ENCODE data around the gene CFAP77.
"Not testable (repeated sequence)": the region's sequence is repeated elsewhere in the genome, so short reads cannot be mapped to it uniquely, and the experiment has no call there.

The CFAP77 gene

DNA sequence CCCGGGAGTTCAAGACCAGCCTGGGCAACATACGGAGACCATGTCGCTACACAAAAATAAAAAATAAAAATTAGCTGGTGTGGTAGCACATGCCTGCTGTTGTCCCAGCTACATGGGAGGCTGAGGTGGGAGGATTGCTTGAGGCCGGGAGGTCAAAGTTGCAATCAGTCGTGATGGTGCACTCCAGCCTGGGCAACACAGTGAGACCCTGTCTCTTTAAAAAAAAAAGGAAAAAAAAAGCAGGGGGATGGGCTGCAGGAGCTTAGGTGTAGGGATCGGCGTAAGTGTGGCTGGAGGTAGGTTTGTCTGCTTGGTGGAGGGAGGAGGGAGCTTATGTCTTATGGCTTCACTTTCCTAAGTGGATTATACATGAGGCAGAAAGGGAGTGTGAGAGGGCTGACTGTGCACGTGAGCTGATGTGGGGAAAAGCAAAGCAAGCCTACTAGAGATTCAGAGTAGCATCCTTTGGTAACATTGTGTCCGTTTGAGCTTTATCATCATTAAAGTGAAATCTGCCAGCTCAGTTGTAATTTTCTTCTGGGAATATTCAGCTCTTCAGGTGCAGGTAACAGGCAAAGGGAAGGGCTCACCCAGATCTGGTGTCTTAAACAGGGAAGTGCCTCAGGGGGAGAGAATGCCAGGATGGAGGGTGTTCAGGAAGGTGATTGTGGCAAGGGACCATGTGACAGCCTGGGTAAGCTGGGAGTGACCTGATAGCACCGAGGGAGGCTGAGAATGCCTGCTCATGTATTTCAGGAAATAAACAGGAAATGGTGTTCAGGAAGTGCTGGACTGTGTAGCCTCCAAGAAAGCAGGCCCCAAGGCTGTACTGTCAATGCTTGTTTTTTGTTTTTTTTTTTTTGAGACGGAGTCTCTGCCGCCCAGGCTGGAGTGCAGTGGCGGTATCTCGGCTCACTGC, 37.6 kb upstream of the CFAP77 start:
- no peak overlapping the region for H3K27ac ChIP-seq
- TF ChIP-seq, protein P1, sequence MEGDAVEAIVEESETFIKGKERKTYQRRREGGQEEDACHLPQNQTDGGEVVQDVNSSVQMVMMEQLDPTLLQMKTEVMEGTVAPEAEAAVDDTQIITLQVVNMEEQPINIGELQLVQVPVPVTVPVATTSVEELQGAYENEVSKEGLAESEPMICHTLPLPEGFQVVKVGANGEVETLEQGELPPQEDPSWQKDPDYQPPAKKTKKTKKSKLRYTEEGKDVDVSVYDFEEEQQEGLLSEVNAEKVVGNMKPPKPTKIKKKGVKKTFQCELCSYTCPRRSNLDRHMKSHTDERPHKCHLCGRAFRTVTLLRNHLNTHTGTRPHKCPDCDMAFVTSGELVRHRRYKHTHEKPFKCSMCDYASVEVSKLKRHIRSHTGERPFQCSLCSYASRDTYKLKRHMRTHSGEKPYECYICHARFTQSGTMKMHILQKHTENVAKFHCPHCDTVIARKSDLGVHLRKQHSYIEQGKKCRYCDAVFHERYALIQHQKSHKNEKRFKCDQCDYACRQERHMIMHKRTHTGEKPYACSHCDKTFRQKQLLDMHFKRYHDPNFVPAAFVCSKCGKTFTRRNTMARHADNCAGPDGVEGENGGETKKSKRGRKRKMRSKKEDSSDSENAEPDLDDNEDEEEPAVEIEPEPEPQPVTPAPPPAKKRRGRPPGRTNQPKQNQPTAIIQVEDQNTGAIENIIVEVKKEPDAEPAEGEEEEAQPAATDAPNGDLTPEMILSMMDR (IDR thresholded peaks at IDR 0.05) = no peak
- TF ChIP-seq ZFX (IDR thresholded peaks at IDR 0.05; ENCODE audit: borderline replicate concordance) = no peak

DNA sequence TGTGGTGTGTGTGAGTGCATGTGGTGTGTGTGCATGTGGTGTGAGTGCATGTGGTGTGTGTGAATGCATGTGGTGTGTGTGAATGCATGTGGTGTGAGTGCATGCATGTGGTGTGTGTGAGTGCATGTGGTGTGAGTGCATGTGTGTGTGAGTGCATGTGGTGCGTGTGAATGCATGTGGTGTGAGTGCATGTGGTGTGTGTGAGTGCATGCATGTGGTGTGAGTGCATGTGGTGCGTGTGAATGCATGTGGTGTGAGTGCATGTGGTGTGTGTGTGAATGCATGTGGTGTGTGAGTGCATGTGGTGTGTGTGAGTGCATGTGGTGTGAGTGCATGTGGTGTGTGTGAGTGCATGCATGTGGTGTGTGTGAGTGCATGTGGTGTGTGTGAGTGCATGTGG, 32.2 kb upstream of the CFAP77 start:
- not testable (repeated sequence) for H3K27ac ChIP-seq

DNA sequence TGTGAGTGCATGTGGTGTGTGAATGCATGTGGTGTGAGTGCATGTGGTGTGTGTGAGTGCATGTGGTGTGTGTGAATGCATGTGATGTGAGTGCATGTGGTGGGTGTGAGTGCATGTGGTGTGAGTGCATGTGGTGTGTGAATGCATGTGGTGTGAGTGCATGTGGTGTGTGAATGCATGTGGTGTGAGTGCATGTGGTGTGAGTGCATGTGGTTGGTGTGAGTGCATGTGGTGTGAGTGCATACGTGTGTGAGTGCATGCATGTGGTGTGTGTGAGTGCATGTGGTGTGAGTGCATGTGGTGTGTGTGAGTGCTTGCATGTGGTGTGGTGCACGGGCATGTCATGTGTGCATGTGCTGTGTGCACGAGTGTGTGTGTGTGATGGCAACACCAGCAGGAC, 31.6 kb upstream of the CFAP77 start:
- H3K27ac ChIP-seq = not testable (repeated sequence)

DNA sequence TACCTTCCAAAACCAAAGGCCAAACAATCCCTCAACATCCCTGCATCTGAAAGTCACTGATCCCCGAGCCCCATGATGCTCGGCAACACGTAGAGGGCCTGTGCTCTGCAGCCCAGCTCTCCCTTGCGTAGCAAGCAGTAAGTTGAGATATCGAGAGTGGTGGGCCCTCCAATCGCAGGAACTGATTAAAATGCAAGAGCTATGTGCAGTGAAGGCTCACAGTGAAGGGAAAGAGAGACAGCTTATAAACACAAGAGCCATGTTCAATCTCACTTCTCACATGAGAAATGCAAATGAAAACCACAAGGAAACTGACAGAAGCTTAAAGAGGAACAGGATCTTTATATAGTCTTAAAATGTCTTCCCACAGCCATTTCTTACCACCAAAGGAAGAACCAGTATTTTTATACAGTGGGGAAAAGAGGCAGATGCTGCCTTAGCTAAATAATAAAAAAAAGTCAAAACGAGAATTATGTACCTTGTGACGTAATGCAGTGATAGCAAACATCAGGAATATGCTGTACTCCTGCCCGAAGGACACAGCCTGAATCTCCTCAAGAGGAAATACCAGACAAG, 28.0 kb upstream of the CFAP77 start:
- no peak for TF ChIP-seq ZFX (IDR thresholded peaks at IDR 0.05; ENCODE audit: borderline replicate concordance)
- TF ChIP-seq, protein P1 (IDR thresholded peaks at IDR 0.05) = no peak
- H3K27ac ChIP-seq = no peak overlapping the region

DNA sequence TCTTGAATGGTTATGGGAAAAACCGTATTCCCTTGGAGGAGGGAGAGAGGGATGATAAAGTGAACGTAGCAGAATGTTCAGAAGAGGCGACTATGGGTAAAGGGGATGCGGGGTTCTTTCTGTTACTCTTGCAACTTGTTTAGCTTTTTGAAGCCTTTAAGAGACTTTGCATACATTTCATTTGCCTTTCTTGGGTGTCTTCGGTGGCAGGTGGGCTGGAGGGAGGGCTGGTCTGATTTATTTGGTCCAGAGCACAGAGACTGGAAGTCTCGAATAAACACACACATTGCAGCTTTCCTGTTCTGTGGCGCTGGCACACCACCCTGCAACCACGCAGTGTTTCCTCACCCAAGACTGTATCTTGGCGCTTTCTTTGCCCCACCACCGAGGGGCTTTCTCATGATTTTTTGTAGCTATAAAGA, 26.5 kb upstream of the CFAP77 start:
- TF ChIP-seq ZFX (IDR thresholded peaks at IDR 0.05; ENCODE audit: borderline replicate concordance) = no peak
- TF ChIP-seq, protein P1 (IDR thresholded peaks at IDR 0.05) = no peak
- no peak overlapping the region for H3K27ac ChIP-seq

DNA sequence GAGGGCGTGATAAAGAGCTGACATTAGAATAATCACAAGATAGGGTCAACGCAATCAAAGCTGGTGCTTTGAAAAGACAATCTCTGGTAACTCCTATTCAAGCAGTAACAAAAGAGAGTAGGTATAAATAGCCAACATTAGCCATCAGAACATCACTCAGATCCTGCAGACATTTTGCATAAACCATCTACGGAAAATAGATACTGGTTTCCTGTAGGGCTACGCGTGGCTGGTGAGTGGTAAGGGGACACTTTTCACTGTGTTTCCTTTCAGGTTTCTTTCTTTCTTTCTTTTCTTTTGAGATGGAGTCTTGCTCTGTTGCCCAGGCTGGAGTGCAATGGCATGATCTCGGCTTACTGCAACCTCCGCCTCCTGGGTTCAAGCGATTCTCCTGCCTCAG, 25.6 kb upstream of the CFAP77 start:
- H3K27ac ChIP-seq = no peak overlapping the region
- TF ChIP-seq, protein P1 (IDR thresholded peaks at IDR 0.05) = no peak
- TF ChIP-seq ZFX (IDR thresholded peaks at IDR 0.05; ENCODE audit: borderline replicate concordance) = no peak

DNA sequence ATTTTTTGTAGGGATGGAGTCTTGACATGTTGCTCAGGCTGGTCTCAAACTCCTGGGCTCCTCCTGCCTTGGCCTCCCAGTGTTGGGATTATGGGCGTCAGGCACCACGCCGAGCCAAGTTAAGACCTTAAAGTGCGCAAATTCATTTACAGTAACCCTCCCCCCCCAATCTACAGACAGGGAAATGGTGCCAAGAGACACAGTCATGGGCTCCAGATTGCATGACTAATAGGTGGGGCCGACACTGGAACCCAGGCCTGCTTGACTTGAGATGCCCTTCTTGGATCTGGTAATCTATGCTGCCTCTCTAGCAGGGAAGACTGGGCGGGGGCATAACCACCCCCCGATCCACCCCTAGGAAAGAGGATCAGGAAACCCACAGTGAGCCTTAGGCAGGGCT, 22.9 kb upstream of the CFAP77 start:
- TF ChIP-seq, protein P1 (IDR thresholded peaks at IDR 0.05) = no peak
- no peak for TF ChIP-seq ZFX (IDR thresholded peaks at IDR 0.05; ENCODE audit: borderline replicate concordance)
- no peak overlapping the region for H3K27ac ChIP-seq

DNA sequence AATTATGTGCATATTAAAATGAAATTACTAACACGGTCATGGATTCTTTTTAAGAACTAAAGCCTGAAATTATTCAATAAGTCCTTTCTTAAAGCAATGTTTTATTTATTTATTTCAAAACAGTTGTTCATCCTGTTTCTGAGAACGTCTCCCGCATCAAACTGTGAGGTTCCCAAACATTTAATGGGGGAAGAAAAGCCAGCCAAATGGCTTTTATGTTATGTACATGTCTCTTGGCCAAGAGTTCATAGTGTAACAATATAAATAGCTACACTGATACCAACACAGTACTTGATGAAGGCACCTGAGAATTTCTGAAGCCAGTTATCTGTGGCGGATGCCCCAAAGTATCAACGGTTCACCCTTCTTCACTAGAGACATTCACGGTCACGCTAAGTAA, 19.0 kb upstream of the CFAP77 start:
- no peak overlapping the region for H3K27ac ChIP-seq
- TF ChIP-seq, protein P1 (IDR thresholded peaks at IDR 0.05) = no peak
- TF ChIP-seq ZFX (IDR thresholded peaks at IDR 0.05; ENCODE audit: borderline replicate concordance) = no peak

Data from 22Rv1 (cell line).